Small intestine (tissue), 7 donors: ENCODE measurements around the gene NTNG1. TPM values are rescaled to one million over a fixed set of nuclear protein-coding genes. Genes with fewer than 3 reads are reported as not detected.

Experiments used
- DNase-seq, 2 donors: peaks; one replicate each; pipeline versions ENCODE4 v3.0.0 to v3.0.0-alpha.2; 2013
- FAIRE-seq: peaks from 2 replicates; lab custom pipeline; 2012; peaks lifted over from hg19 to GRCh38; lab: Jason Lieb, UNC
- H3K27ac ChIP-seq, 3 donors: one replicate each; pipeline ENCODE4 v1.5.1; 2013; ENCODE audit warnings: low read length in 2 of 3, mild to moderate bottlenecking in 2 of 3, control low read depth in 1 of 3, inconsistent platforms in 1 of 3, low read depth in 1 of 3, moderate library complexity in 1 of 3
- H3K27me3 ChIP-seq, 3 donors: one replicate each; pipeline ENCODE4 v1.6.1; 2013; ENCODE audit warnings: low read length in 3 of 3, inconsistent platforms in 1 of 3; ENCODE audit not compliant: control insufficient read depth in 3 of 3, insufficient read depth in 3 of 3
- H3K36me3 ChIP-seq, 3 donors: one replicate each; pipeline ENCODE4 v1.6.1; 2013; ENCODE audit warnings: low read length in 3 of 3, inconsistent platforms in 1 of 3, low read depth in 1 of 3, mild to moderate bottlenecking in 1 of 3, moderate library complexity in 1 of 3; ENCODE audit not compliant: control insufficient read depth in 3 of 3, insufficient read depth in 2 of 3
- H3K4me1 ChIP-seq, 3 donors: one replicate each; pipeline ENCODE4 v1.6.1; 2013; ENCODE audit warnings: low read length in 2 of 3, inconsistent platforms in 1 of 3, low read depth in 1 of 3, mild to moderate bottlenecking in 1 of 3, moderate library complexity in 1 of 3; ENCODE audit not compliant: control insufficient read depth in 3 of 3, insufficient read depth in 2 of 3
- H3K4me3 ChIP-seq, 3 donors: one replicate each; pipeline ENCODE4 v1.5.1; 2013; ENCODE audit warnings: low read length in 3 of 3, control low read depth in 1 of 3, inconsistent platforms in 1 of 3, low read depth in 1 of 3, mild to moderate bottlenecking in 1 of 3, moderate library complexity in 1 of 3
- H3K9me3 ChIP-seq, 2 donors: one replicate each; pipeline ENCODE4 v1.6.1; 2013; ENCODE audit warnings: low read depth in 1 of 2, low read length in 1 of 2; ENCODE audit not compliant: control insufficient read depth in 2 of 2, insufficient read depth in 1 of 2
- WGBS, 3 donors: extraction: QIAGEN DNeasy Blood & Tissue Kit; methylation state at CpG; one replicate each; pipeline ENCODE4 v1.1.7; 2013; 5-methylcytosine and 5-hydroxymethylcytosine counted together
- polyA plus RNA-seq, 4 donors: library from polyadenylated mRNA; stranded (reverse) in 3 of 4; unstranded in 1 of 4; fragments of 200-250 nt in 3 of 4; fragments of 120-200 nt in 1 of 4; gene quantifications; one replicate each; pipeline versions ENCODE4 v1.2.1 to v1.2.3, GENCODE V29; 2013
- donor health status: healthy with polysubstance abuse.
- donor health status: control.
- donor health status: control.
- donor health status: Bipolar disorder and iron deficiency.
- donor health status: healthy.

Gene NTNG1
- polyA plus RNA-seq, 4 donors: 0.27 to 0.65 TPM; not detected in 2

DNA sequence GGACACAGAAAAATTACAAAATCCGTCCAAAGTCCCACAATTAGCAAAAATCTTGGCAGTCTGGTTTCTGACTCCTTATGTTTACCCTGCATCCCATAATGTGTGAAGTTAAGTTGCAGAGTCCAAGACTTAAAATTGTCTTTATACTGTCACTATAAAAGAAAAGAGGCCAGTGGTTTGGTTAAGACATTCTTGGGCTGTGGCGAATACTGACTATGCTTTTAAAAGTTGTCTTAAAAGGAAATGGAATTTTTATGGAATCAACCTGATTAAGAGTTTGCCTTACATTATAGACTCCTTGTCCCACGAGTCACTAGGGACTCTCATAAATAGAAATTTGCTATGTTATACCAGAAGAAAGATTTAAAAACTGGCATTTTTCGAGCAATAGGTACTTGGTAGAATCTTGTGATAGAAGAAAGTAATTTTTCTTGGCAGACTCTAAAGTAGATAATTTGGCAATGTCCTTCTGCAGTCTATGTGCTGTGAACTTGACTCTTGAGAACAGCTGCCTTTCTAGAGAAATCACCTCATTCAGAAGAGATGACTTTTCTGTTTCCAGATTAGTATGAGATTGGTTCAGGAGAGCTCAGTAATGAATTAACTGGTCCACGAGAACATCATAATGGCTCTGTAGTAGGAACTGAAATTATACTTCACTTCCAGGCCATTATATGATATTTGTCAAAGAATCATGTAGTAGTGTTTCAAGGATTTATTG lies 31.8 kb downstream of the NTNG1 start:
- Histone ChIP-seq H3K27me3 (no peaks in the 10 kb centered on the region), H3K36me3 (no peaks in the 10 kb centered on the region), H3K4me3 (no peak overlapping the region), H3K4me1 (no peaks in the 10 kb centered on the region), H3K27ac (no peak overlapping the region), H3K9me3 (no peaks in the 10 kb centered on the region)
- DNase-seq (no peak), FAIRE-seq (no peak)
- 63 to 79% (median 63%) methylated on average over 5 of the region's 5 CpGs for WGBS, 3 donors

DNA sequence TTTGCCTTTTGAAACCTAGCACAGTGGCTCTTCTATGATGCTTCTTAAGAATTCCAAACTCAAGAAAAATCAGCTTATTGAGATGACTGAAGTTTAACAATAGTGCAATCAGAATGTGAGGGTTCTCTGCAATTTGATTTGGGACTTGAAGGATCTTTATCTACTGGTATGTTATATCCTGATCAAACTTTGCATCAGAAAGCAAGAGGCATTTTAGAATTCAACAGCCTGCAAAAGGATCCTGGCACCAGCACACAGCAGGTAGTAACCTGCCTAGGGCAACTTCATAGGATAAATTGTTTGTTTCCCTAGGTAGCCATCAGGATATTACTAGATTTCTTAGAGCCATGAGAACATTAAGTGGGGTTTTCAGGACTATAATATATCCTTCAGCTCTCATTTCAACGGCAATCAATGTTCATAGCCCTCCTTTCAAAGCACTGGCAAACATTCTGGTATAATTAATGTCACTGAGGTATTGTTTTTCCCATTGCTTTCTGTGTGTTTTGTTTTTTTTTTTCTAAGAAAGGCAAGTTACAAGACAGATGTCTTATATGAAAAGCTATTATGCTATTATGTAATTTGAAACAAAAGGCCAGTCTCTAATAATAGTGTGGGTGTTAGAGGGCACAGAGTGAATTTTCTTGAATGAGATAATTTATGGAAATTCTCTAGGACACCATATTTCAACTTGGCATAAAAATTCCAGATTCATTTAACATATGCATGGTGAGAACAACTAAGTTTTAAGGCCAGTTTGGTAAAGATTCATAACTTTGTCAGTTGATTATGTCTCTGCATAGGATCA lies 34.5 kb downstream of the NTNG1 start:
- WGBS, 3 donors: 43 to 55% (median 54%) methylated on average over 1 of the region's 1 CpG
- Histone ChIP-seq H3K4me1 (no peaks in the 10 kb centered on the region), H3K36me3 (no peaks in the 10 kb centered on the region), H3K4me3 (no peak overlapping the region), H3K27ac (no peak overlapping the region), H3K9me3 (no peaks in the 10 kb centered on the region), H3K27me3 (no peaks in the 10 kb centered on the region)
- DNase-seq (no peak), FAIRE-seq (no peak)

DNA sequence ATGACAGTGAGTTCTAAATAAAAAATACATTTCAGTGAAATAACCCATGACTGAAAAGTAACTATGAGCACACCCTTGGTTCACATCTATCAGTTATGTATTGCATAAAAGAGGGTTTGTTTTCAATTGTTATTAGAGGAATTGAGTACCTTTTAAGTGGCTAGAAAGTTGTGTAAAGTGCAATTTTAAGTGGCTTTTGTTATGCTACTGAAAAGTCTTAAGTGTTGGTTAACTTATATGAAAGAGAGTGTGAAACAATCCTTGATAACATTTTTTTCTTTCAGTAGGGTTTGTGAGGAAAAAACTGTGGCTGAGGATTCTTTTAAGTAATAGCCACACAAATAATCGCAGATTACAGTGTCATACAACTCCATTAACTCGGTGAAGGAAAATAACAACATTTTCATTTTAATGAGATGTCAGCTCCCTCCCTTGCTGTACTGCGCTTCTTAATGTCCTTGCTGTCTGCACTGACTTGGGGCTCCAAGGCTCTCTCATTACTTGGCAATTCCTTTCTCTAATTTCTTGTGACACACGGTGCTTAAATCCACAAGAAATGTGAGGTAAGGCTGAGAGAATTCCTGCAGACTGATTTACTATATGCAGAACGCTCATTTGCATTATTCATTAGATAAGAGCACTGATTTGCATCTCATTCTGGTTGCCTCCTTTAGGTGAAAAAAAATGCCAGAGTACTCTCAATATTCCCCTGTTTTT lies 40.6 kb downstream of the NTNG1 start:
- 29 to 46% (median 36%) methylated on average over 5 of the region's 5 CpGs for WGBS, 3 donors
- no peak overlapping the region for H3K27ac ChIP-seq
- H3K36me3 ChIP-seq: no peaks in the 10 kb centered on the region

DNA sequence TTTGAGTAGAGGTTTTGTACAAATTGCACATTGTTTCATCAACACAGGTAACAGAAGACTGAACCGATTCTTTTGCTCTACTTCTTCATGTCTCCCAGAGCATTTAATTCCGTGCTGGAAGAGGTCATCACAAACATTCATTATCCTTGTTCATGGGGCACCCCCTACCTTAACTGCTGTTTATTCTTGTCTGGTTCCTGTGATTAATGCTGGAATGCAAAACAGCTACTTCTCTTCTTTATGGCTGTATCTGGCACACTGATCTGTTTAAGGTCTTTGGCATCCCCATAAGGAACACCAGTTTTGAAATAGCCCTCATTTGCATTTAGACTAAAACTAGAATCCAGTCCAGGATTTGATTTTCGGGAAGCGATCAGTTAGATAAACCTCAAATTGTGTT lies 42.2 kb downstream of the NTNG1 start:
- Histone ChIP-seq H3K4me1 (no peaks in the 10 kb centered on the region), H3K36me3 (no peaks in the 10 kb centered on the region), H3K27ac (no peak overlapping the region), H3K4me3 (no peak overlapping the region), H3K27me3 (peaks cover 0 to 3% (median 0%) of the 10 kb centered on the region in 3 donors), H3K9me3 (no peaks in the 10 kb centered on the region)
- FAIRE-seq (no peak), DNase-seq (no peak)
- WGBS, 3 donors: 67 to 77% (median 71%) methylated on average over 4 of the region's 4 CpGs

More for the DNA sequence above, 40.6 kb downstream of the NTNG1 start:
- no peak for DNase-seq
- peaks cover 0 to 3% (median 0%) of the 10 kb centered on the region in 3 donors for H3K27me3 ChIP-seq
- no peak for FAIRE-seq
- no peaks in the 10 kb centered on the region for H3K9me3 ChIP-seq
- no peaks in the 10 kb centered on the region for H3K4me1 ChIP-seq
- no peak overlapping the region for H3K4me3 ChIP-seq

DNA sequence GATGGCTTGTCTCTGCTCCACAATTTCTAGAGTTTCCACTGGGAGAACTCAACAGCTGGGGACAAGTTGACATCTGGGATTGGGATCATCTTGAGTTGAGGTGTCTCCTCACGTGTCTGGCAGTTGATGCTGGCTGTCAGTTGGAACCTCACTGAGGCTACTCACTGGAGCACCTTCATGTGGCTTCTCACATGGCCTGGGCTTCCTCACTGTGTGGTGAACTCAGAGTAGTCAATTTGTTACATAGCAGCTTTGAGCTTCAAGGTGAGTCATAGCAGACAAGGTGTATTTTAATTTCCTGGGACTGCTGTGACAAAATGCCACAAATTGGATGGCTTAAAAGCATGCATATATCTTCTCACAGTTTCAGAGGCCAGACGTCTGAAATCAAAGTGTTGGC lies 44.0 kb downstream of the NTNG1 start:
- peaks cover 0 to 3% (median 0%) of the 10 kb centered on the region in 3 donors for H3K27me3 ChIP-seq
- H3K27ac ChIP-seq: no peak overlapping the region
- WGBS, 3 donors: 49 to 67% (median 56%) methylated on average over 2 of the region's 2 CpGs
- no peaks in the 10 kb centered on the region for H3K36me3 ChIP-seq
- no peaks in the 10 kb centered on the region for H3K4me1 ChIP-seq
- no peaks in the 10 kb centered on the region for H3K9me3 ChIP-seq
- DNase-seq (no peak), FAIRE-seq (no peak)
- no peak overlapping the region for H3K4me3 ChIP-seq

DNA sequence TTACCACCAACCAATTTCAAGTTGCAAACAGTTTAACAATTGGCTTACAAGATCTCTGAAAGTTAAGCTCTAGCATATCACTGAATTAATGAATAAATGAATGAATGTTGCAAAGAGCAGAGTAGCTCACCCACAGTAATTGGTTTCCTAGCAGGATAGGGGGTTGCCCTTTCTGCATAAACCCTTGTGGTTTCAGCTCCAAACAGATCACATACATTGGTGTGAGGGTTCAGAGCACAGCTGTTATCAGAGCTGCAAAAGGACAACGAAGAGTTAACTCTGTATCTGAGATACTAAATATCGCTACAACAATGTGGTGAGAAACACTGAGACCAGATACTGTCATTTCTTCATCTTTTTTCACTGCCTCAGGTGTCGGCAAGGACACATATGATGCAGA lies 46.6 kb downstream of the NTNG1 start:
- Histone ChIP-seq H3K27me3 (peaks cover 0 to 3% (median 0%) of the 10 kb centered on the region in 3 donors), H3K9me3 (no peaks in the 10 kb centered on the region), H3K4me3 (no peak overlapping the region), H3K27ac (no peak overlapping the region), H3K36me3 (no peaks in the 10 kb centered on the region), H3K4me1 (no peaks in the 10 kb centered on the region)
- no peak for FAIRE-seq
- 23 to 46% (median 31%) methylated on average over 3 of the region's 3 CpGs for WGBS, 3 donors
- no peak for DNase-seq

DNA sequence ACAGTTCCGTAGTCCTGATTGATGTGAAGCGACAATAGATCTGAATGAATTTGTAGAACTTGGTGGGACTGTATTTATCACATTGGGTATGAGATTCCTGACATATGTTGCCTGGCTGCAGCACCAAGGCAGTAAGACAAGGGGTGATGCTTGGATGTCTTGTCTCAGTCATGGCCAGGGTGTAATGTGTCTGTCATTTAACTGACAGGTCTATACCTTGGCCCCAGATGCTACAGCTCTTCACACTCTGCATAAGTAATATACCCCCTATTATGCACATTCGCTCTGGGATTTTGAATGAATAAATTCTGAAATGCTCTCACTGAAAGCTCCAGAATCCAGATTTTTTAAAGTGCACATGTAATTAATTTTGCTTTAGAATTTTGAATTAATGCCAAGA lies 47.3 kb downstream of the NTNG1 start:
- no peak for FAIRE-seq

DNA sequence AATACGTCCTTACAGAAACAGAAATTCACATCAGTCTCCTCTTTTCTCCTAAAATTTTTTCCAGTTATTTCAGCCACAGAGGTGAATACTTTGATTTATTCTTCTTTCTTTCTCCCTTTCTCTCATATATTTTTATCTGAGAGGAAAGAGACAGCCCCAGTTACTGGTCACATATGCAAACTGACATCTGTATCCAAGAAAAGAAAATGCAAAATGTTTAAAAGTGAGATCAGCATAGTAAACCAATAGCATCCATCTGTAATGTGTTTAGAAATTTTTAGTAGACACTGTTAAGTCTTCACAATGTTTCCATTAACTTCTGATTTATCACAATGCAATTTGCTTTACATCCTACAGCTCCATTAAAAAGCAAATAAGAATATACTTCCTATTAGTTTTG lies 53.5 kb downstream of the NTNG1 start:
- H3K4me3 ChIP-seq: no peak overlapping the region
- FAIRE-seq: no peak
- no peaks in the 10 kb centered on the region for H3K36me3 ChIP-seq
- no peak for DNase-seq
- H3K27me3 ChIP-seq: no peaks in the 10 kb centered on the region
- 70 to 76% (median 75%) methylated on average over 1 of the region's 1 CpG for WGBS, 3 donors
- H3K4me1 ChIP-seq: no peaks in the 10 kb centered on the region
- H3K9me3 ChIP-seq: no peaks in the 10 kb centered on the region
- H3K27ac ChIP-seq: no peak overlapping the region

More for the DNA sequence above, 47.3 kb downstream of the NTNG1 start:
- H3K27me3 ChIP-seq: no peaks in the 10 kb centered on the region
- 77 to 91% (median 84%) methylated on average over 3 of the region's 3 CpGs for WGBS, 3 donors
- no peaks in the 10 kb centered on the region for H3K36me3 ChIP-seq
- H3K27ac ChIP-seq: no peak overlapping the region
- DNase-seq: no peak
- no peaks in the 10 kb centered on the region for H3K4me1 ChIP-seq
- H3K9me3 ChIP-seq: no peaks in the 10 kb centered on the region
- H3K4me3 ChIP-seq: no peak overlapping the region
